ENCODE data around the gene PRM2. TPM values are rescaled to one million over a fixed set of nuclear protein-coding genes. Genes with fewer than 3 reads are reported as not detected.

The PRM2 gene
- total and polyA plus RNA-seq, 2 experiments from 2014 or later = not detected

DNA sequence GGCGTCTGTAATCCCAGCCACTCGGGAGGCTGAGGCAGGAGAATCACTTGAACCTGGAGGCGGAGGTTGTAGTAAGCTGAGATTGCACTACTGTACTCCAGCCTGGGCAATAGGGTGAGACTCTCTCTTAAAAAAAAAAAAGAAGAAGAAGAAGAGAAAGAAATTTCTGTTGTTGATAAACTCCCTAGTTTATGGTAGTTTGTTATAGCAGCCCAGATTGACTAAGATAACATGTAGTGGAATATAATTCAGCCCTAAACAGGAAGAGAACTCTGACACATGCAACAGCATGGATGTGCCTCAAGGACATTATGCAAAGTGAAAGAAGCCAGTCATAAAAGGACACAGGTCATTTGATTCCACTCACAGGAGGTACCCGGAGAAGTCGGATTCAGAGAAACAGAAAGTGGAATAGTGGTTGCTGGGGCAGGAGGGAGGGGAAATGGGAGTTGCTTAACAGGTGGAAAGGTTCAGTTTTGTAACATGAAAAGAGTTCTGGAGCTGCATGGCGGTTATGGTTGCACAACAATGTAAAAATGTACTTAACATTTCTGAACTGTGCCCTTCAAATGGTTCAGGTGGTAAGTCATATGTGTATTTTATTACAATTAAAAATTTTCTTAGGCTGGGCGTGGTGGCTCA, 30.8 kb upstream of the PRM2 start:
- TF ChIP-seq POLR2AphosphoS5 (IDR thresholded peaks at IDR 0.05; ENCODE audit: low read depth) = no peak
- TF ChIP-seq JUNB (IDR thresholded peaks at IDR 0.05; ENCODE audit: unreplicated experiment) = no peak
- TF ChIP-seq, protein P1, sequence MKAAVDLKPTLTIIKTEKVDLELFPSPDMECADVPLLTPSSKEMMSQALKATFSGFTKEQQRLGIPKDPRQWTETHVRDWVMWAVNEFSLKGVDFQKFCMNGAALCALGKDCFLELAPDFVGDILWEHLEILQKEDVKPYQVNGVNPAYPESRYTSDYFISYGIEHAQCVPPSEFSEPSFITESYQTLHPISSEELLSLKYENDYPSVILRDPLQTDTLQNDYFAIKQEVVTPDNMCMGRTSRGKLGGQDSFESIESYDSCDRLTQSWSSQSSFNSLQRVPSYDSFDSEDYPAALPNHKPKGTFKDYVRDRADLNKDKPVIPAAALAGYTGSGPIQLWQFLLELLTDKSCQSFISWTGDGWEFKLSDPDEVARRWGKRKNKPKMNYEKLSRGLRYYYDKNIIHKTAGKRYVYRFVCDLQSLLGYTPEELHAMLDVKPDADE (IDR thresholded peaks at IDR 0.05) = no peak
- TF ChIP-seq ZNF331 (CRISPR knock-in tag; IDR thresholded peaks at IDR 0.05; ENCODE audit: low read depth) = no peak
- TF ChIP-seq, protein P2, sequence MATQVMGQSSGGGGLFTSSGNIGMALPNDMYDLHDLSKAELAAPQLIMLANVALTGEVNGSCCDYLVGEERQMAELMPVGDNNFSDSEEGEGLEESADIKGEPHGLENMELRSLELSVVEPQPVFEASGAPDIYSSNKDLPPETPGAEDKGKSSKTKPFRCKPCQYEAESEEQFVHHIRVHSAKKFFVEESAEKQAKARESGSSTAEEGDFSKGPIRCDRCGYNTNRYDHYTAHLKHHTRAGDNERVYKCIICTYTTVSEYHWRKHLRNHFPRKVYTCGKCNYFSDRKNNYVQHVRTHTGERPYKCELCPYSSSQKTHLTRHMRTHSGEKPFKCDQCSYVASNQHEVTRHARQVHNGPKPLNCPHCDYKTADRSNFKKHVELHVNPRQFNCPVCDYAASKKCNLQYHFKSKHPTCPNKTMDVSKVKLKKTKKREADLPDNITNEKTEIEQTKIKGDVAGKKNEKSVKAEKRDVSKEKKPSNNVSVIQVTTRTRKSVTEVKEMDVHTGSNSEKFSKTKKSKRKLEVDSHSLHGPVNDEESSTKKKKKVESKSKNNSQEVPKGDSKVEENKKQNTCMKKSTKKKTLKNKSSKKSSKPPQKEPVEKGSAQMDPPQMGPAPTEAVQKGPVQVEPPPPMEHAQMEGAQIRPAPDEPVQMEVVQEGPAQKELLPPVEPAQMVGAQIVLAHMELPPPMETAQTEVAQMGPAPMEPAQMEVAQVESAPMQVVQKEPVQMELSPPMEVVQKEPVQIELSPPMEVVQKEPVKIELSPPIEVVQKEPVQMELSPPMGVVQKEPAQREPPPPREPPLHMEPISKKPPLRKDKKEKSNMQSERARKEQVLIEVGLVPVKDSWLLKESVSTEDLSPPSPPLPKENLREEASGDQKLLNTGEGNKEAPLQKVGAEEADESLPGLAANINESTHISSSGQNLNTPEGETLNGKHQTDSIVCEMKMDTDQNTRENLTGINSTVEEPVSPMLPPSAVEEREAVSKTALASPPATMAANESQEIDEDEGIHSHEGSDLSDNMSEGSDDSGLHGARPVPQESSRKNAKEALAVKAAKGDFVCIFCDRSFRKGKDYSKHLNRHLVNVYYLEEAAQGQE (IDR thresholded peaks at IDR 0.05; ENCODE audit: unreplicated experiment) = no peak
- TF ChIP-seq, protein P3, sequence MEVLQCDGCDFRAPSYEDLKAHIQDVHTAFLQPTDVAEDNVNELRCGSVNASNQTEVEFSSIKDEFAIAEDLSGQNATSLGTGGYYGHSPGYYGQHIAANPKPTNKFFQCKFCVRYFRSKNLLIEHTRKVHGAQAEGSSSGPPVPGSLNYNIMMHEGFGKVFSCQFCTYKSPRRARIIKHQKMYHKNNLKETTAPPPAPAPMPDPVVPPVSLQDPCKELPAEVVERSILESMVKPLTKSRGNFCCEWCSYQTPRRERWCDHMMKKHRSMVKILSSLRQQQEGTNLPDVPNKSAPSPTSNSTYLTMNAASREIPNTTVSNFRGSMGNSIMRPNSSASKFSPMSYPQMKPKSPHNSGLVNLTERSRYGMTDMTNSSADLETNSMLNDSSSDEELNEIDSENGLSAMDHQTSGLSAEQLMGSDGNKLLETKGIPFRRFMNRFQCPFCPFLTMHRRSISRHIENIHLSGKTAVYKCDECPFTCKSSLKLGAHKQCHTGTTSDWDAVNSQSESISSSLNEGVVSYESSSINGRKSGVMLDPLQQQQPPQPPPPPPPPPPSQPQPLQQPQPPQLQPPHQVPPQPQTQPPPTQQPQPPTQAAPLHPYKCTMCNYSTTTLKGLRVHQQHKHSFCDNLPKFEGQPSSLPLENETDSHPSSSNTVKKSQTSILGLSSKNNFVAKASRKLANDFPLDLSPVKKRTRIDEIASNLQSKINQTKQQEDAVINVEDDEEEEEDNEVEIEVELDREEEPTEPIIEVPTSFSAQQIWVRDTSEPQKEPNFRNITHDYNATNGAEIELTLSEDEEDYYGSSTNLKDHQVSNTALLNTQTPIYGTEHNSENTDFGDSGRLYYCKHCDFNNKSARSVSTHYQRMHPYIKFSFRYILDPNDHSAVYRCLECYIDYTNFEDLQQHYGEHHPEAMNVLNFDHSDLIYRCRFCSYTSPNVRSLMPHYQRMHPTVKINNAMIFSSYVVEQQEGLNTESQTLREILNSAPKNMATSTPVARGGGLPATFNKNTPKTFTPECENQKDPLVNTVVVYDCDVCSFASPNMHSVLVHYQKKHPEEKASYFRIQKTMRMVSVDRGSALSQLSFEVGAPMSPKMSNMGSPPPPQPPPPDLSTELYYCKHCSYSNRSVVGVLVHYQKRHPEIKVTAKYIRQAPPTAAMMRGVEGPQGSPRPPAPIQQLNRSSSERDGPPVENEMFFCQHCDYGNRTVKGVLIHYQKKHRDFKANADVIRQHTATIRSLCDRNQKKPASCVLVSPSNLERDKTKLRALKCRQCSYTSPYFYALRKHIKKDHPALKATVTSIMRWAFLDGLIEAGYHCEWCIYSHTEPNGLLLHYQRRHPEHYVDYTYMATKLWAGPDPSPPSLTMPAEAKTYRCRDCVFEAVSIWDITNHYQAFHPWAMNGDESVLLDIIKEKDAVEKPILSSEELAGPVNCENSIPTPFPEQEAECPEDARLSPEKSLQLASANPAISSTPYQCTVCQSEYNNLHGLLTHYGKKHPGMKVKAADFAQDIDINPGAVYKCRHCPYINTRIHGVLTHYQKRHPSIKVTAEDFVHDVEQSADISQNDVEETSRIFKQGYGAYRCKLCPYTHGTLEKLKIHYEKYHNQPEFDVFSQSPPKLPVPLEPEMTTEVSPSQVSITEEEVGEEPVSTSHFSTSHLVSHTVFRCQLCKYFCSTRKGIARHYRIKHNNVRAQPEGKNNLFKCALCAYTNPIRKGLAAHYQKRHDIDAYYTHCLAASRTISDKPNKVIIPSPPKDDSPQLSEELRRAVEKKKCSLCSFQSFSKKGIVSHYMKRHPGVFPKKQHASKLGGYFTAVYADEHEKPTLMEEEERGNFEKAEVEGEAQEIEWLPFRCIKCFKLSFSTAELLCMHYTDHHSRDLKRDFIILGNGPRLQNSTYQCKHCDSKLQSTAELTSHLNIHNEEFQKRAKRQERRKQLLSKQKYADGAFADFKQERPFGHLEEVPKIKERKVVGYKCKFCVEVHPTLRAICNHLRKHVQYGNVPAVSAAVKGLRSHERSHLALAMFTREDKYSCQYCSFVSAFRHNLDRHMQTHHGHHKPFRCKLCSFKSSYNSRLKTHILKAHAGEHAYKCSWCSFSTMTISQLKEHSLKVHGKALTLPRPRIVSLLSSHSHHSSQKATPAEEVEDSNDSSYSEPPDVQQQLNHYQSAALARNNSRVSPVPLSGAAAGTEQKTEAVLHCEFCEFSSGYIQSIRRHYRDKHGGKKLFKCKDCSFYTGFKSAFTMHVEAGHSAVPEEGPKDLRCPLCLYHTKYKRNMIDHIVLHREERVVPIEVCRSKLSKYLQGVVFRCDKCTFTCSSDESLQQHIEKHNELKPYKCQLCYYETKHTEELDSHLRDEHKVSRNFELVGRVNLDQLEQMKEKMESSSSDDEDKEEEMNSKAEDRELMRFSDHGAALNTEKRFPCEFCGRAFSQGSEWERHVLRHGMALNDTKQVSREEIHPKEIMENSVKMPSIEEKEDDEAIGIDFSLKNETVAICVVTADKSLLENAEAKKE (CRISPR knock-in tag; IDR thresholded peaks at IDR 0.05) = no peak
- no peak for TF ChIP-seq EZH2phosphoT487 (IDR thresholded peaks at IDR 0.05; ENCODE audit: unreplicated experiment)
- TF ChIP-seq NANOG (IDR thresholded peaks at IDR 0.05; ENCODE audit: borderline replicate concordance) = no peak
- TF ChIP-seq ZNF114 (CRISPR knock-in tag; IDR thresholded peaks at IDR 0.05) = no peak
- TF ChIP-seq, protein P4, sequence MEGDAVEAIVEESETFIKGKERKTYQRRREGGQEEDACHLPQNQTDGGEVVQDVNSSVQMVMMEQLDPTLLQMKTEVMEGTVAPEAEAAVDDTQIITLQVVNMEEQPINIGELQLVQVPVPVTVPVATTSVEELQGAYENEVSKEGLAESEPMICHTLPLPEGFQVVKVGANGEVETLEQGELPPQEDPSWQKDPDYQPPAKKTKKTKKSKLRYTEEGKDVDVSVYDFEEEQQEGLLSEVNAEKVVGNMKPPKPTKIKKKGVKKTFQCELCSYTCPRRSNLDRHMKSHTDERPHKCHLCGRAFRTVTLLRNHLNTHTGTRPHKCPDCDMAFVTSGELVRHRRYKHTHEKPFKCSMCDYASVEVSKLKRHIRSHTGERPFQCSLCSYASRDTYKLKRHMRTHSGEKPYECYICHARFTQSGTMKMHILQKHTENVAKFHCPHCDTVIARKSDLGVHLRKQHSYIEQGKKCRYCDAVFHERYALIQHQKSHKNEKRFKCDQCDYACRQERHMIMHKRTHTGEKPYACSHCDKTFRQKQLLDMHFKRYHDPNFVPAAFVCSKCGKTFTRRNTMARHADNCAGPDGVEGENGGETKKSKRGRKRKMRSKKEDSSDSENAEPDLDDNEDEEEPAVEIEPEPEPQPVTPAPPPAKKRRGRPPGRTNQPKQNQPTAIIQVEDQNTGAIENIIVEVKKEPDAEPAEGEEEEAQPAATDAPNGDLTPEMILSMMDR (conservative IDR thresholded peaks at IDR 0.05; ENCODE audit: low read depth in 2 of 2) = no peak
- no peak for TF ChIP-seq EZH2 (IDR thresholded peaks at IDR 0.05; ENCODE audit: low read depth, unreplicated experiment)
- no peak for TF ChIP-seq CREB1 (CRISPR knock-in tag; IDR thresholded peaks at IDR 0.05; ENCODE audit: low read depth)
- no peak for TF ChIP-seq STAT1 (IDR thresholded peaks at IDR 0.05; ENCODE audit: unreplicated experiment)
- Histone ChIP-seq H3K27me3 (ENCODE audit: insufficient read depth) (no peaks in the 10 kb centered on the region), H3K27ac (ENCODE audit: low read depth) (no peak overlapping the region), H4K20me1 (replicated peaks; ENCODE audit: insufficient read depth) (no peaks in the 10 kb centered on the region), H3K4me2 (no peak overlapping the region), H3F3A (replicated peaks; ENCODE audit: low read depth) (0 out of 2 replicates have a peak, but pooled peaks cover 6% of the 10 kb centered on the region), H2AFZ (no peak overlapping the region), H3K4me3 (no peak overlapping the region), H3K79me2 (replicated peaks; ENCODE audit: insufficient read depth) (no peaks in the 10 kb centered on the region), H3K4me1 (ENCODE audit: insufficient read depth) (peaks cover 15% of the 10 kb centered on the region; the same call in 1 of the 2 replicates), H3K9me2 (ENCODE audit: insufficient read depth) (no peaks in the 10 kb centered on the region; the same call in 1 of the 2 replicates), H3K36me3 (ENCODE audit: insufficient read depth) (no peaks in the 10 kb centered on the region; the same call in 1 of the 2 replicates)
- ATAC-seq (no peak), DNase-seq (ENCODE audit: low spot score) (no peak)
- H3K36me3 Mint-ChIP-seq (ENCODE audit: low read depth) = no peaks in the 10 kb centered on the region; the same call in 2 of the 3 replicates
- H3K4me1 Mint-ChIP-seq = peaks cover 13% of the 10 kb centered on the region
- peaks cover 6% of the 10 kb centered on the region for H3K27me3 Mint-ChIP-seq (ENCODE audit: insufficient read depth, low read depth, poor library complexity)
- no peak overlapping the region for H3K4me3 Mint-ChIP-seq
- H3K9me3 Mint-ChIP-seq = 0 out of 3 replicates have a peak, but pooled peaks cover 2% of the 10 kb centered on the region
- no peak overlapping the region for H3K27ac Mint-ChIP-seq
